NOMO-1 (cell line): ENCODE measurements around the gene NTN3.

Source experiments
- DNase-seq, 2 experiments: peaks; one replicate each; lab custom pipeline; 2025; ENCODE audit not compliant: unreplicated experiment in 2 of 2; lab: John Stamatoyannopoulos, UW

Gene NTN3

GRCh38 chr16:2465653-2466415, 5.3 kb upstream of the NTN3 start:
- DNase-seq: peak in 1 of 2 experiments; percentile 10

- DNase-seq: no peak
These were observed 4.2 kb upstream of the NTN3 start for GRCh38 chr16:2466667-2467527.

GRCh38 chr16:2467528-2468232, 3.4 kb upstream of the NTN3 start:
- peak in 1 of 2 experiments; percentile 28 for DNase-seq

GRCh38 chr16:2468233-2468724, 2.8 kb upstream of the NTN3 start:
- peak in 1 of 2 experiments; percentile 12 for DNase-seq

DNA sequence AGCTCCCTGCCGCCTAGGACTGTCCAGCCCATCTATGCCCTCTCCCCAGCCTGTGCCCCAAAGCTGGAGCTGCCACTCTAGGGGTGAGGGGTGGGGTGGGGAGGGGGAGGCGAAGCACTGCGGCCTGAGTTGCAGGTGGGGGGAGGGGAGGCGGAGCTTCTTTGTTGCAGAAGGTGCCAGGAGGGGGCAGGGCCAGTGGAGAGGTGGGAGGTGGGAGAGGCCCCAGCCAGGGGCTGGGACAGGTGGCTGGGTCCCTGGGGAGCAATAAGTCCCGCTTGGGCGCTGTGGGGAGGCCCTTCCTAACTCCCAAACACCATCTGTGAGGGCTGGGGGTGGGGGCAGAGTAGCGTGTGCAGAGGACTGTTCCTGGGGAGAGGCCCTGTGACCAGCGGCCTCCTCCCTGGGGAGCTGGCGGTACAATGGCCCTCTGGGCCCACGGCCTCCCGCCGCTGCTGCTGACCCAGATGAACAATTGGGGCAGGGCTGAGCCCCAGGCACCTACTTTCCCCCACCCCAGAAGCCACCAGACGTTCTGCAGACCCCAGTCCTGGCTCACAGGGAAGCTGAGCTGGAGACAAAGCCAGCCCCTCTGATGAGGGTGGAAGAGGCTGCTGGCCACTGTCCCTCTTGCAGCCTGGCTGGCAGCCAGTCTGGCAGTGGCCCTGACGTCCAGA, 2.2 kb upstream of the NTN3 start:
- DNase-seq: no peak

DNA sequence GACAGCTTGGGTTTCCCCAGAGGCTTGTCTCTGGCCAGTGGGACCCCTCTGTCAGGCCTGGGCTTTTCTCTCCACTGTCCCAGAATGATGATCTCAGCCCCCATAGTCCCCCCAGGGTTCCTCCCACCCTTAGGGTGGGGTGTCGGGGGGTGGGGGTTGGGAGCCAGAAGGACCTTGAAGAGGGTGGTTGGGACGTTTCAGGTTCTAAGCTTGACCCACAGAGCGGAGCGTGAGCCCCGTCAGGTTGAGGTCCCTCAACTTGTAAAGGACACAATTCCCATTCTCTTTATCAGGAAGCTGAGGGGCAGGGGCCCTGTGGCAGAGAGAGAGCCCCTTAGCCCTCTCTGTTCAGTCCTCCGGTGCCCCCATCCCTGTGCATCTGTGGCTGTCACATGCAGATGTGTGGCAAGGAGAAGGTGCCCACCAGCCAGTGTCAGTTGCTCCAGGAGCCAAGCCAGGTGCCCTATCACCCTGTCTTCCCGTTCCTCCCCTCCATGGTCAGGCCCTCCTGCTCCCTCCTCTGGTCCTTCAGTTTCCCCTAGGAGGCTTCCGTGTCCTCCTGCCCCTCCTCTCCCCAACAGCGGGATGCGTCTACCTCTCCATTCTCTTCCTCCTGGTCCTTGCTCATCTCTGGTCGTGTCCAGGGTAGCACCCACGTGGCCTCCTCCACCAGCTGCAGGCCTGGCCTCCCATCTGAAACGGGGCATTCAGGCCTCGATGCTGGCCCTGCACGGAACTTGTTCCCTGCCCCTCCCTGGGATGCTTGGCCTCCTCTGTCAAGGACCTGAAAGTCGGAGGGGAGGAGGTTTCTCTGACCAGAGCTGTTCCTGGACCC, 1.5 kb upstream of the NTN3 start:
- no peak for DNase-seq

DNA sequence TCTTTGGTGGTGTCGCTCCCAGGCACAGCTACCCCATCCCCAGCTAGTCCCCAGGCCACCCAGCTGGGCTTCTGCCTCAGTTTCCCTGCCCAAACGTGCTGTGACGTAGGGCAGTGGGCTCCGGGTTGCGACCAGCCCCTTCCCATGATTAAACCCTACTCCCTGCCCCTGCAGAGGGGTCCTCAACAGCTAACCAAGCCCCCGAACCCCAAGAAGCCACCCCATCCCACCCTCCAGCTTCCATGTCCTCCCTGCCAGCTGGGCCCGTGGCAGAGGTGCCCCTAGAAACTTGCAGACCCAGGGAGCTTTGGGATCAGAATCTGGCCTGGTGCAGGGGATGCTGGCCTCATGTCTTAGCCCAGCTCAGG, 879 bp upstream of the NTN3 start:
- DNase-seq: no peak

GRCh38 chr16:2470603-2471015, 488 bp upstream of the NTN3 start:
- no peak for DNase-seq

DNA sequence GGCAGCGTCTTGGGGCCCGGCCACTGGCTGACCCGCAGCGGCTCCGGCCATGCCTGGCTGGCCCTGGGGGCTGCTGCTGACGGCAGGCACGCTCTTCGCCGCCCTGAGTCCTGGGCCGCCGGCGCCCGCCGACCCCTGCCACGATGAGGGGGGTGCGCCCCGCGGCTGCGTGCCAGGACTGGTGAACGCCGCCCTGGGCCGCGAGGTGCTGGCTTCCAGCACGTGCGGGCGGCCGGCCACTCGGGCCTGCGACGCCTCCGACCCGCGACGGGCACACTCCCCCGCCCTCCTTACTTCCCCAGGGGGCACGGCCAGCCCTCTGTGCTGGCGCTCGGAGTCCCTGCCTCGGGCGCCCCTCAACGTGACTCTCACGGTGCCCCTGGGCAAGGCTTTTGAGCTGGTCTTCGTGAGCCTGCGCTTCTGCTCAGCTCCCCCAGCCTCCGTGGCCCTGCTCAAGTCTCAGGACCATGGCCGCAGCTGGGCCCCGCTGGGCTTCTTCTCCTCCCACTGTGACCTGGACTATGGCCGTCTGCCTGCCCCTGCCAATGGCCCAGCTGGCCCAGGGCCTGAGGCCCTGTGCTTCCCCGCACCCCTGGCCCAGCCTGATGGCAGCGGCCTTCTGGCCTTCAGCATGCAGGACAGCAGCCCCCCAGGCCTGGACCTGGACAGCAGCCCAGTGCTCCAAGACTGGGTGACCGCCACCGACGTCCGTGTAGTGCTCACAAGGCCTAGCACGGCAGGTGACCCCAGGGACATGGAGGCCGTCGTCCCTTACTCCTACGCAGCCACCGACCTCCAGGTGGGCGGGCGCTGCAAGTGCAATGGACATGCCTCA, 773 bp downstream of the NTN3 start:
- no peak for DNase-seq

DNA sequence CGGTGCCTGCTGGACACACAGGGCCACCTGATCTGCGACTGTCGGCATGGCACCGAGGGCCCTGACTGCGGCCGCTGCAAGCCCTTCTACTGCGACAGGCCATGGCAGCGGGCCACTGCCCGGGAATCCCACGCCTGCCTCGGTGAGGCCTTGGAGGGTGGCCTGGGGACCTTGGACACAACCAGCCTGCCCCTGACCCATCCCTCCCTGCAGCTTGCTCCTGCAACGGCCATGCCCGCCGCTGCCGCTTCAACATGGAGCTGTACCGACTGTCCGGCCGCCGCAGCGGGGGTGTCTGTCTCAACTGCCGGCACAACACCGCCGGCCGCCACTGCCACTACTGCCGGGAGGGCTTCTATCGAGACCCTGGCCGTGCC, 1.4 kb downstream of the NTN3 start:
- no peak for DNase-seq

DNA sequence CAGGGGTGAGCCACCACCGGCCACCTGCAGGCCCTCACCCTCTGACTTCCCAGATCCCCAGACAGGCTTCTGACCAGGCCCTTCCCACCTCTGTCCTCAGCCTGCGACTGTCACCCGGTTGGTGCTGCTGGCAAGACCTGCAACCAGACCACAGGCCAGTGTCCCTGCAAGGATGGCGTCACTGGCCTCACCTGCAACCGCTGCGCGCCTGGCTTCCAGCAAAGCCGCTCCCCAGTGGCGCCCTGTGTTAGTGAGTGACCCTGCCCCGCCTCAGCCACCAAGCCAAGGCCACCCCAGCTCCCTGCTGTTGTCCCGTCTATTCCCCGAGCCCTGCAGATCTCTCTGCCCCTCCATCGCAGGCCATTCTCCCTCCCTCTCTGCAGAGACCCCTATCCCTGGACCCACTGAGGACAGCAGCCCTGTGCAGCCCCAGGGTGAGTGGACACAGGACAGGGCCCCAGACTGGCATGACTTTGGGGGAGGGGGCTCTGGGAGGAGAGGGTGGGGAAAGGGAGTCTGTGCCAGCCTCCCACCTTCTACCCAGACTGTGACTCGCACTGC, 1.9 kb downstream of the NTN3 start:
- DNase-seq: no peak

GRCh38 chr16:2473446-2473926, 2.4 kb downstream of the NTN3 start:
- no peak for DNase-seq

- DNase-seq: peak; percentile 40 to 73
These were observed 3.1 kb downstream of the NTN3 start for GRCh38 chr16:2473999-2474876.

DNA sequence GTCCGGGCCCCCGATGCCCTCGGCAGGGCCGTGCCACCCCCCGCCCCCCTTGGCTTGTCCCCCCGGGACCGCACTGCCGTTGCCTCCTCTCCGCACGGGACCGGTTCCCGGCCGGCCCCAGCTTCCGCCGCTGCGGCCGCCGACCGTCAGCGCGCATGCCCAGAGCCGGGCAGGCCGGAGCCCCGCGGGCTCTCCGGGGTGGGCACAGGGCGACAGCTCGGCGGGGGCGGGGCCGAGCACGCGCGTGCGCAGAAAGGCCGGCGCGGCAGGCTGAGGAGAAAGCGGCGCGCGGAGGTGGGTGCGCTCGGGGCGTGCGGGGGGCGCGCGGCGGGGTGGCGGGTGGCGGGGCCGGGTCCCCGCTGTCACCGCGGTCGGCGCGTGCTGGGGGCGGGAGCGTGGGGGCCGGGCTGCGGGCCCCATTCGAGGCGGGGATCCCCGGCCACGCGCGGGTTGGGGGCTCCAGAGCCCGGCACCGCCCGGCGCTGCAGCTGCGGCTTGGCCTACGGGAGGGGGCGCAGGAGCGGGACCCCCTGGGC, 3.8 kb downstream of the NTN3 start, which contains the start of gene TBC1D24:
TBC1D24 (plus strand) TSS at position 251 of the 536 bp plus-strand sequence. CDS start 21,022 bp downstream, outside the sequence.
- DNase-seq: peak; percentile 73 to 78

DNA sequence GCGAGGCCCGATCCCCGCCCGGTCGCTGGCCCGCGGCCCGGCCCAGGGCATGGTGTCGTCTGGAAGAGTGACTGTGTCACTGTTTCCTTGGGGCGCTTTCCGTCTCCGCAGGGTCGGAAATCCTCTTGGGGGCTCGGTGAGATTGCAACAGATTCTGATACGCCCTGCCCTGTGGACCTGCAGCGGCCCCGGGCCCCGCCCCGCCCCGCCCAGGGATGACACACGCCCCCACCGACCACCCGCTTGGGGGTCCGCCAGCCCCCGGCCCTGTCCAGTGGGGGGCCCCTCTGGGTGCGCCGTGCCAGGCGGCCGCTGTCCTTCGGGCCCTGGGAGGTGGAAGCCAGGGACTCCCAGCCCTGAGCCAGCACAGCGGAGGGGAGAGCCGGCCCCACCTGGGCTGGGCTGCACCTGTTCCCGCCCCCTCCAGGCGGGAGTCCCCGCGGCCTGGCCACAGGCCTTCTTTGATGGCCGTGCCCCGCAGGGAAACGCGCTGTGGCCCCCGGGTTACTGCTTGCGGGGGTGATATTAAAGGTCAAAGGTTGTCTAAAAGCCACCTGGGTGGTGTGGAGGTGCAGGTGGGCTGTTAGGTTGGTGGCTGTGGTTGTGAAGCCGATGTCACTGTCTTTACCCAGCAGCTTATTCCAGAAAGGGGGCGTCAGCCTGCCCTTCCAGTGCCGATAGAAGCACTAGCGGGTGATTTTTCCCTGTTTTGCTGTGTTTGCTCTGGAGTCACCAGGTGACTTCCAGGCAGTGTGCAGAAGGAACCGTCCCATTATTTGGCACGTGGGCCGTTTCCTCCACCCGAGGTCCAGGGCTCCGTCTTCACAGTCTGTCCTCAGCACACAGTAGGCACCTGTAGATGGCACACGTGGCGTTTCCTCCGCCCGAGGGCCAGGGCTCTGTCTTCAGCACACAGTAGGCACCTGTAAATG, 4.6 kb downstream of the NTN3 start:
- peak; percentile 21 to 28 for DNase-seq

GRCh38 chr16:2476345-2476720, 5.2 kb downstream of the NTN3 start:
- DNase-seq: no peak
